GM19395 (cell line): ENCODE results near the gene ZBTB8A.
"Not testable (repeated sequence)": the region's sequence is repeated elsewhere in the genome, so short reads cannot be mapped to it uniquely, and the experiment has no call there.

Source experiments
- ATAC-seq: cut with Tn5 transposase; IDR thresholded peaks from one replicate; pipeline ENCODE4 v1.9.1; 2021; ENCODE audit warnings: mild to moderate bottlenecking, moderate library complexity; ENCODE audit not compliant: unreplicated experiment

Gene ZBTB8A

DNA sequence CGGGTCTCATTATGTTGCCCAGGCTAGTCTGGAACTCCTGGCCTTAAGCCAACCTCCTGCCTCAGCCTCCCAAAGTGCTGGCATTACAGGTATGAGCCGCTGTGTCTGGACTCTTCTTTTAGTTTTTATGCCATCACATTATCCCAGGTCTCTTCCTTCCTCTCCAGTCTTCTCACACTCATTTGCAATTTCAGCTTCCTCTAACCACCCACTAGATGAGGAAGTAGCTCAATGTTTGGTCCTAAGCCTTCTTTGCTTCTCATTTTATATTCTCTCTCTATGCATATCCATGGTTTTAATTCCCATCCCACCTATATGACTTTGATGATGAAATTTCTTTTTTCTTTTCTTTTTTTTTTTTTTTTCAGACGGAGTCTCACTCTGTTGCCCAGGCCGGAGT lies 3.1 kb upstream of the ZBTB8A start:
- no peak for ATAC-seq

DNA sequence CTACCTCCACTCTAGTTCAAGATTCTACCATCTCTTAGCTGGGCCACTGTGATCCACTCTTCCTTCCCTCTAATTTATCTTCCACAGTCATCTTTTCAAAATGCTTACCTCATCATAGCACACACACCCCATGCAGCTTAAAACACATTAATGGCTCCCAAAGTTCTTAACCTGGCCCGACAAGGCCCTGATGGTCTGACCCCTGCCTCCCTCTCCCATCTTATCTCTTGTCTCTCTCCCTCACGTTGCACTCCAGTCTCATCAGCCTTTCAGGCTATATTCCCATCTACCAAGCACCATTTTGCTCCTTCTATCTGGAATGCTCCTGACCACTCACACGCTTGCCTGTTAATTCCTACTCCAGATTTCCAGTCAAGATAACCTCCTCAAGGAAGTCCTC lies 2.5 kb upstream of the ZBTB8A start:
- ATAC-seq: no peak

DNA sequence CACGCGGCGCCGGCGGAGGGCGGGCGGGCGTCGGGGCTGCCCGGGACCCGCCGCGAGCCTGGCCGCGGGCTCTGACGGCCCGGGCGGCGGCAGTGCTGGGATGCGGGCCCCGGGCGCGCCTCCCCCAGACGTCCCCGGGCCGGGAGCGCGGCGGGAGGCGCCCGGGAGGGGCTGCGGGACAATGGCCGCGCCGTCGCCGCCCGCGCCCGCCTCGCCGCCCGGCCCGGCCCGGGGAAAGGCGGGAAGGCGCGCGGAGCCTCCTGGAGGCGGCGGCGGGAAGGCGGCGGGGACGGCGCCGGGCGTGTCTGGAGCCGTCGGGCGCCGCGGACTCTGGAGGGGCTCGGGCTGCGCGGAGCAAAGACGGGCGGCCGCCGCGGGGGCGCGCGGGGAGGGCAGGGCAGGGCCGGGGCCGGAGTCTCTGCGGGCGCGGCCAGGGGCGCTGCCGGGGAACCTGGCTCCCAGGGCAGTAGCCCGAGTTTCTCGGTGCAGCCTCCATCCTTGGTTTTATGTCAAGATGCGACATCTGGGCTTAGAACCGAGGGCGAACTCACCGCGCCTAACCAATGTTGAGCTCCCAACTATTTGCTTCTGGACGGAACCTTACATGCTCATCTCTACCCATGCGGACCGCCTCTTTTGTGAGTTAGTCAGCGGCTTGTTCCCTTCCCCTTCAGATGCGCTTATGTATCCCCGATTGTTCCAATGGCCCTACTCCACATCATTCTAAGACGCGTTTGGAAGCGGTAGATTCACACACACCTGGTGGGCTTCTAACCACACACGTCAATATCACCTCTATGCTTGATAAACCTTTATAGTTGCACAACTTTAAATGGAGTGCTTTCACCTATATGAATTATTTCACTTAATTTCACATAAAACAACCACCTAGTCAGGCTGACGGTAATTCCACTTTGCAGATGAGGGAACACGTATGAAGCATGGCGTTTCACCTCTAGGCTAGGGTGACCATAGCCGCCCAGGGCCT lies 651 bp downstream of the ZBTB8A start:
- ATAC-seq: no peak

DNA sequence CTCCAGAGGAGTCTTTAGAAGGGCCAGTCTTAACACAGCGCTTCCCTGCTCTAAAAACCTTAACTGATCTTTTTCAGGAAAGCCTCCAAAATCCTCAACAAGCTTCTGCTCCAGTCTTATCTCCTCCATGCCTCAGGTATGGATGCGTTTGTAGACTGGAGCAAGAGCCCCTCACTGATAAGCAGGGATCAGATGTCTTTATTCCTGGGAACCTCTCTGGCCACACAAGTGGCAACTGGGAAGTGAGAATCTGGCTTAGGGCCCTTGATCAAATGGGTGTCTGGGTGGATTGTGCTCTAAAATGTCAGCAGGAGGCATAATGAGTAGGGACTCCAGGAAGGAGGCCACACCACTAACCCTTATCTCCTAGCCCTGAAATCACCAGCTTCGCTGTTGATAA lies 1.4 kb downstream of the ZBTB8A start:
- ATAC-seq: no peak

DNA sequence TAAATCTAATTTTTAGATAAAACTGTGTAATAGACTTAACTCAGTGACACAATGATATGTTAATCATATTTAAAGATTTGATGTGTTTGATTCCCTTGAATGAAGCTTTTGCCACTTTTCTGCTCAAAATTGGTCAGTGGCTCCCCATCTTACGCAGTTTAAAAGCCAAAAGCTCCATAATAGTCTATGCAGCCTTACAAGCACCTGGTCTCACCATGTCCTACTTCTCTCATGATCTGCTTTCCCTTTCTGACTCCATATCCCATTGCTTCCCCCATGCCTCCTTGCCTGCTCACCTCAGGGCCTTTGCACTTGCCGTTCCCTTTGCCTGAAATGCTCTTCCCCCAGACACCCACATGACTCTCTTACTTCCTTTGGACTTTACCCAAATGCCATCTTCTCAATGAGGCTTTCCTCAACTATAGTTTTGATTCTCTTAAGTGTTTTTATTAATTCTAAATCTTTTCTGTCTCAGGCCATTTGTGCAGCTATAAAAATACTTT lies 1.9 kb downstream of the ZBTB8A start:
- ATAC-seq: no peak

DNA sequence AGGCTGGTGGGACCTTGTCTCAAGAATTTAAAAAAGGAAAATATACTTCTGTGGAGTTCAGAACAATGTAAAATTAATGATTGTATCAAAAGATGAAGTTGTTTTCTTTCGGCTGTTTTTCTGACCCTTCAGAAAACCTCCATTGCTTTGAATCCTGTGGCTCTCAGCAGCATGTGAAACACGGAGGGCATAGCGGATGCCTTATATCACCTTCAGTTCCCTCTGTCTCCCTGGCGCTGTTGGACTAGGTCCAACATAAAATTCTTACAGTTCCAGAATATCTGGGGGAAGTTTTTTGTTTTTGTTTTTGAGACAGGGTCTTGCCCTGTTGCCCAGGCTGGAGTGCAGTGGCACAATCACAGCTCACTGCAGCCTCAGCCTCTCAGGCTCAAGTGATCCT lies 7.4 kb downstream of the ZBTB8A start:
- no peak for ATAC-seq

DNA sequence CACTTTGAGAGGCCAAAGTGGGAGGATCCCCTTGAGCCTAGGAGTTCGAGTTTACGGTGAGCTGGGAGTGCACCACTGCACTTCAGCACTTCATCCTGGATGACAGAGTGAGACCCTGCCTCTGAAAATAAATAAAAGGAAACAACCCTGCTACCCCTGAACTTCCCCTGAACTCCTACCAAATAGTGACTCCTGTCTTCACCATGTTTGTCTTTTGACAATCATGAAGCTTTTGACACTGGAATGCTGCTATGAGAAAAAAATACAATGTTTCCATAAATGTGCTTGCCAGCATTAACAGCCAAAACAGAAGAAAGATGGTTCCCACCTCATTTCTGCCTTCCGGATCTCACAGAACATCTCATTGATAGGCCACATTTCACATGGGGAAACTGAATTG lies 10.4 kb downstream of the ZBTB8A start:
- no peak for ATAC-seq

DNA sequence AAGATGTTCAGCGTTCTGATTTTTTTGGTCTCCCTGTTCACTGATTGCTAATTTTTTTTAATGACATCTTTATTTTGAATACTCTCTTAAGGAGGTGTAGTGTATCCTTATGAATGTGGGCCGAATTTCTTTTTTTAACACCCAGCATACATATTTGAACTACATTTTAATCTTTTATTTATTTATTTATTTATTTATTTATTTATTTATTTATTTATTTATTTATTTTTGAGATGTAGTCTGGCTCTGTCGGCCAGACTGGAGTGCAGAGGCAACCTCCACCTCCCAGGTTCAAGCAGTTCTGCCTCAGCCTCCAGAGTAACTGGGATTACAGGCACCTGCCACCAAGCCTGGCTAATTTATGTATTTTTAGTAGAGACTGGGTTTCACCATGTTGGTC lies 15.1 kb downstream of the ZBTB8A start:
- ATAC-seq: no peak

DNA sequence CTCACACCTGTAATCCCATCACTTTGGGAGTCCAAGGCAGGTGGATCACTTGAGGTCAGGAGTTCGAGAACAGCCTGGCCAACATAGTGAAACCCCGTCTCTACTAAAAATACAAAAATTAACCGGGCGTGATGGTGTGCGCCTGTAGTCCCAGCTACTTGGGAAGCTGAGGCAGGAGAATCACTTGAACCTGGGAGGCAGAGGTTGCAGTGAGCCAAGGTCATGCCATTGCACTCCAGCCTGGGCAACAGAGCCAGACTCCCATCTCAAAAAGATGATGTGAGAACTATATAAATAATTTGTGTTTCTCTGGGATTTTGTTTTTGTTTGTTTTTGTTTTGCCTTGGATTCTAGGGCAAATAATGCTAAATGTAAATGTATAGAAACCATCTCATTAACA lies 17.8 kb downstream of the ZBTB8A start:
- ATAC-seq: not testable (repeated sequence)

DNA sequence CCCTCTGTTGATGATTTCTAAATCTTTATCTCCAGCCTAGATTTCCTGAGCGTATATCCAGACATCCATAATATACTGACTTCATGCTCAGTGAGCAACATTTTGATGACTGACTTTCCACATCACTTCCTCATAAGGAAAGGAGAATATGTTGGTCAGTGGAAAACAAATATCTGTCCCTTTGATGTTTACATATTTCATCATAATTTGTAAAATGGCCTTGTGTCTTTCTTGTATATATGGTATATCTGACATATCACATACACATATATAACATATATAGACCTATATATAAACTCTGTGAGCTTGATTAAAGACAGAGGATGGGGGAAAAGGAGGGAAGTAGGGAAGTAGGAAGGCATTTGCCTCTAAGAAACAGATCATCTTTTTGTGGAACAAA lies 18.6 kb downstream of the ZBTB8A start:
- ATAC-seq: no peak

DNA sequence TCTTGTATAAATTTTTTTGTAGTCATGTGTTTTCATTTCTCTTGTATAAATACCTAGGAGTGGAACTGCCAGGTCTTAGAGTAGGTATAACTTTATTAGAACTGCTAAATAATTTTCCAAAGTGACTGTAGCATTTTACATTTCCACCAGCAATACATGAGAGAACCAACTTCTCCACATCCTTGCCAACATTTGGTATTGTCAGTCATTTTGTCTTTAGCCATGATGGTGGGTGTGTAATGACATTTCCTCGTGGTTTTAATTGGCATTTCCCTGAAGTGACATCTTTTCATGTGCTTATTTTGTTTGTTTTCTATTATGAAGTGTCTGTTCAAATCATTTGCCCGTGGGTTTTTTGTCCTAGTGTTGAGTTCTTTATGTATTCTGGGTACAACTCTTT lies 29.7 kb downstream of the ZBTB8A start:
- ATAC-seq: no peak

DNA sequence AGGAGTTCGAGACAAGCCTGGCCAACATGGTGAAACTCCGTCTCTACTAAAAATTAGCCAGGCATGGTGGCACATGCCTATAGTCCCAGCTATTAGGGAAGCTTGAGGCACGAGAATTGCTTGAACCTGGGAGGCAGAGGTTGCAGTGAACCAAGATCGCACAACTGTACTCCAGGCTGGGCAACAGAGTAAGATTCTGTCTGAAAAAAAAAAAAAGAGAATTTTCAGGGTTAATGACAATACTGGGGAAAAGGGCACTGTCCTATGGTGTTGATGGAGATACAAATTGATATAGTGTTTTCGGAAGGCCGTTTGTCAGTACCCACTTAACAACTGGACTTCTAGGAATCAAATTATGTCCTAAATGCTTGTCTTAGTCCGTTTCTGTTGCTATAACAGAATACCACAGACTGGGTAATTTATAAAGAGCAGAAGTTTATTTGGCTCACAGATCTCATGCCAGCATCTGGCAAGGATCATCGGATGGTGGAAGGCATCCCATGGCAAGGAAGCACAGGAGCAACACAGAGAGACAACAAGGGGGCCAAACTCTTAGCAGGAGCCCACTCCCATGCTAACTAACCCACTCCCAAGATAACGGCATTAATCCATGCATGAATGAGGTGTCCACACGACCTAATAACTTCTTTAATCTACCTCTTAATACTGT lies 41.3 kb downstream of the ZBTB8A start:
- no peak for ATAC-seq

DNA sequence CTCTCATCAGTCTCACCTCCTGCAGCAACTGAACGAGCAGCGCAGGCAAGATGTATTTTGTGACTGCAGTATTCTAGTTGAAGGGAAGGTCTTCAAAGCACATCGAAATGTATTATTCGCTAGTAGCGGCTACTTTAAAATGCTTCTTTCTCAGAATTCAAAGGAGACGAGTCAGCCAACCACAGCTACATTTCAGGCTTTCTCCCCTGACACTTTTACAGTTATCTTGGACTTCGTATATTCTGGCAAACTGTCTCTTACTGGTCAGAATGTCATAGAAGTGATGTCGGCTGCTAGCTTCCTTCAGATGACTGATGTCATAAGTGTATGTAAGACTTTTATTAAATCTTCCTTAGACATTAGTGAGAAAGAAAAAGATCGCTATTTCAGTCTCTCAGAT lies 53.7 kb downstream of the ZBTB8A start:
- no peak for ATAC-seq

DNA sequence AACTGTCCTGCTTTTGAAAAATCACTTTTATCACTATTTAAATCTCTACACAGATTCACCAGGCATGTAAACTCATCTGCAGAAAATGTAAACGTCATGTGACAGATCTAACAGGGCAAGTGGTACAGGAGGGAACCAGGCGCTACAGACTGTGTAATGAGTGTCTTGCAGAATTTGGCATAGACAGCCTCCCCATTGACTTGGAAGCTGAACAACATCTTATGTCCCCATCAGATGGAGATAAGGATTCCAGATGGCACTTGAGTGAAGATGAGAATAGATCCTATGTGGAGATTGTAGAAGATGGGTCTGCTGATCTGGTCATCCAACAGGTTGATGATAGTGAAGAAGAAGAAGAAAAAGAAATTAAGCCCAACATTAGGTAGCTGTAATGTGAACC lies 60.8 kb downstream of the ZBTB8A start:
- ATAC-seq: no peak

DNA sequence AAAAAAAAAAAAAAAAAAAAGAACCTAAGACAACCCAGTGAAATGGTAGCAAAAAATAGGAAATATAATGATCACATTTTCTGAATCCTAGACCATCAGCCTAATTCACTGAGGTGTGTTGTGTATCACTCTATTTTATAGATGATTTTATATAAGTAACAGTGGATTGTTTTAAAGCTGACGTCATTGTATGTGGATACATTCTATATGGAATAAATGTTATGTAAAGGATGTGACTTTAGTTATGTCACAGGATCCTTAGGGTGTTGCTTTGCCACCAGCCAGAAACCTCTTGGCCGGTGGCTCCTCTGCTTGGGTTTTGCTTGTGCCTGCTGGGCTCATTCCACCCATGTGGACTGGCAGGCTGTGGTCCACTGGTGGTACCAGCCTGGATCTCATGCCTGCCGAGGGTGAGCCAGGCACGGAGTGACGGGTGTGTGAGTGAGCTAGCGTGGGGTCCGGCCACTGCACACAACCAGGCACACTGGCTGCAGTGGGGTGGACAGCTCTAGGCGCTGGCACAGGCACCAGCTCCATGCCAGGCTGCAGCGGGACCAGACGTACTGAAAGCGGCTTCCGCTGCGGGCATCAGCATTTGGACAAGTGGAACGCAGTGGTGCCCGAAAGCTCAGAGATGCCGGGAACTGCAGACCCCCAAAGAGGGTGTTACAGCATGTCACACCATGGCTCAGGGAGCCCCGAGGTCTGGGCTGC lies 66.6 kb downstream of the ZBTB8A start:
- ATAC-seq: no peak

DNA sequence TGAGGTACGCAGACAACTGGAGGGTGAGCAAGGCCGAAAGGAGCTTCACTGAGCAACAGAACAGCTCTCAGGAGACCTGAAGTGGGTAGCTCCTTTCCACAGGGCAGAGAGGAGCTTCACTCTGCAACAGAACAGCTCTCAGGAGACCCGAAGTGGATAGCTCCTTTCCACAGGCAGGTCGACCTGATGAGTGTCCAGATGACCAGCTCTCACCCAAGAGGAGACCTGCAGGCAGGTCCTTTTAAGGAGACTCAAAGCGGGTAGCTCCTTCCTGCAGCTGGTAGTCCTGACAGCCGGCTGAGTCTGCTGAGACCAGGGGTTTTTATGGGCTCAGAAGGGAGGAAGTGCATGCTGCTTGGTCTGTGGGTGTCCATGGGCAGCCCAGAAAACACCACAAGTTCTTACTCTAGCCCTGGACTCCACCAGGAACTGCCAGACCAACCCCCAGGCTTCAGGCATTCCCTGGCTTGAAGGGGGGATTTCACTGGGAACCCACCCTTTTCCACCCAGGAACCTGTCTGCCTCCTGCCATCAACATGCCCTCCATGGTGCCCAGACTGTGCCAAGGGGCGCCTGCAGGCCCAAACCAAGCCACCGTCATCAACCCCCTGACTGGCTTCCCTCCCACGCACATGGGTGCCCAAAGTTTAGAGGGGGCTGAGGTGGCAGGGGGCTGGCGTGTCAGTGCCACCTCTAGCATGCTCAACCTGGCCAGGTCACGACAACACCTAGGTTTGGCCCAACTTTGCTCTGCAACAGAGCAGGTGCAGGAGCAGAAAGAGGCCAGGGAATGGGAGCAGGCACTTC lies 67.5 kb downstream of the ZBTB8A start:
- ATAC-seq: no peak

DNA sequence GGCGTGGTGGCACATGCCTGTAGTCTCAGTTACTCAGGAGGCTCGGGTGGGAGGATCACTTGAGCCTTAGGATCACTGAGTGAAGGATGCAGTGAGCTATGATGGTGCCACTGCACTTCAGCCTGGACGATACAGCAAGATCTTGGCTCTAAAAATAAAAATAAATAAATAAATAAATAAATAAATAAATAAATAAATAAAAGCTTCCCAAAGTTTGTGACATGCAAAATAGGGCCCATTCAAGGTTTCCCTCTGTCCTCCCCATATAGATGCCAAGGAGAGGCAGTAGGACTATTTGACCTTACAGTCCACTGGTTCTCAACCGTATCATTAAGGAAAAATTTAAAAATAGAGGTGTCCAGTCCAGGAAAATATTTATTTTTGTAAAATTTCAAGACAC lies 70.0 kb downstream of the ZBTB8A start:
- ATAC-seq: no peak

DNA sequence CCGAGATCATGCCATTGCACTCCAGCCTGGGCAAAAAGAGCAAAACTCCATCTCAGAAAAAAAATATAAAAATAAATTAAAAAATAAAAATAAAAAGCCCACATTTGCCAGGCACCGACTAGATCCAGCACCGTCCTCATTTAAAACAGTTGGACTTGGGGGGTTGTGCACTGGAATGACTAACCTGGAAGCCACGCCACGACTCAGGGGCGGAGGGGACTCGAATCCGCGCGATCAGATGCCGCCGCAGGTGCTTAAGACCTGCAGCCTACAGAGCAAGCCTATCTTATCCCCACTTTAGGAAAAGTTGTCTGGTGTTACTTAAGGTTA lies 72.6 kb downstream of the ZBTB8A start:
- no peak for ATAC-seq

DNA sequence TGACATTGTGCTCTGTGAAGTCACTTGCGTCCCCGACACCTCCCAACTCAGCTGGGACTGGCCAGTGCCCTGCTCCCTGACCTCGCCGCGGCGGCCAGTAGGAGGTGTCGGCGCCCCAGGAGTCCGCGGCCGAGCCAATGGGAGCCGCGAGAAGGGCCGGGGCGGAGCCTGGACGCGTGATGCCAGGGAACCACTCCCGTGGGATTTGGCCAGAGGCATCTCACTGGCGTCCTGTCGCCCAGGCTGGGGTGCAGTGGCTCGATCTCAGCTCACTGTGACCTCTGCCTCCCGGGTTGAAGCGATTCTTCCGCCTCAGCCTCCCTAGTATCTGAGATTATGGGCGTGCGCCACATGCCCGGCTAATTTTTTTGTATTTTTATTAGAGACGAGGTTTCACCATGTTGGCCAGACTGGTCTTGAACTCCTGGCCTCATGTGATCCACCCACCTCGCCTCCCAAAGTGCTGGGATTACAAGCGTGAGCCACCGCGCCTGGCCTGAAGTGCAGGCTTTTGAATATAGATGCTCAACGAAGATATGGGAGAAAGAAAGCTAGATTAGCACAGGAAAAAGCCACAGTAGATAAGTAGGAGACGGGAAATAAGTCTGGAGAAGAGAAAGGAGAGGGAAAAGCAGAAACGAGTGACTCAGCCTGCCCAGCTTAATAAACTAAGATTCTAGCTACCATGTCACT lies 73.1 kb downstream of the ZBTB8A start:
- ATAC-seq: no peak

DNA sequence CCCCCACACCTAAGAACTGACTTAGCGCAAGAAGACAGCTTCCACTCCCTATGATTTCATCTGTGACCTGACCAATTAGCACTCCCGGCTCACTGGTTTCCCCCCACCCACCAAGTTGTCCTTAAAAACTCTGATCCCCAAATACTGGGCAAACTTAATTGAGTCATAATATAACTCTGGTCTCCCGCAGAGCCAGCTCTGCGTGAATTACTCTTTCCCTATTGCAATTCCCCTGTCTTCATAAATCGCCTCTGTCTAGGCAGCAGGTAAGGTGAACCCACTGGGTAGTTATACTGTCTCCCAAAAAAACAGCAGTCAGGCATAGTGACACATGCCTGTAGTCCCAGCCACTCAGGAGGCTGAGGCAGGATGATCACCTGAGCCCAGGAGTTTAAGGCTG lies 74.2 kb downstream of the ZBTB8A start:
- no peak for ATAC-seq
